Liver (tissue), 9 donors: Measurements from ENCODE around the gene GAGE2A. TPM values are rescaled to one million over a fixed set of nuclear protein-coding genes. Genes with fewer than 3 reads are reported as not detected.

Experiments used
- DNase-seq: peaks from one replicate; pipeline ENCODE4 v3.0.0-alpha.2; 2017; ENCODE audit warnings: low spot score
- H3K27ac ChIP-seq, 2 donors: one replicate each; pipeline ENCODE4 v1.7.0; 2013; ENCODE audit warnings: inconsistent platforms in 2 of 2, low read length in 2 of 2, control low read depth in 1 of 2, low read depth in 1 of 2, mild to moderate bottlenecking in 1 of 2
- H3K27me3 ChIP-seq, 4 donors: one replicate each; pipeline versions ENCODE4 v1.6.1 to v1.7.0; 2013; ENCODE audit warnings: low read length in 3 of 4, inconsistent platforms in 1 of 4, mild to moderate bottlenecking in 1 of 4, moderate library complexity in 1 of 4; ENCODE audit not compliant: control insufficient read depth in 4 of 4, insufficient read depth in 4 of 4
- H3K36me3 ChIP-seq, 4 donors: one replicate each; pipeline versions ENCODE4 v1.6.1 to v1.7.0; 2013; ENCODE audit warnings: low read length in 3 of 4, mild to moderate bottlenecking in 3 of 4, low read depth in 1 of 4, moderate library complexity in 1 of 4; ENCODE audit not compliant: control insufficient read depth in 4 of 4, insufficient read depth in 3 of 4
- H3K4me1 ChIP-seq, 4 donors: one replicate each; pipeline versions ENCODE4 v1.6.1 to v1.7.0; 2013; ENCODE audit warnings: low read length in 3 of 4, mild to moderate bottlenecking in 3 of 4, moderate library complexity in 1 of 4; ENCODE audit not compliant: control insufficient read depth in 4 of 4, insufficient read depth in 4 of 4
- H3K4me3 ChIP-seq, 3 donors: one replicate each; pipeline versions ENCODE4 v1.6.1 to v1.7.0; 2013; ENCODE audit warnings: low read length in 3 of 3, control low read depth in 1 of 3, low read depth in 1 of 3, mild to moderate bottlenecking in 1 of 3
- H3K9ac ChIP-seq, 2 donors: one replicate each; pipeline ENCODE4 v1.7.0; 2013; ENCODE audit warnings: low read length in 2 of 2, mild to moderate bottlenecking in 2 of 2, moderate library complexity in 2 of 2, control low read depth in 1 of 2, low read depth in 1 of 2
- H3K9me3 ChIP-seq, 4 donors: one replicate each; pipeline versions ENCODE4 v1.6.1 to v1.7.0; 2013; ENCODE audit warnings: low read length in 3 of 4; ENCODE audit not compliant: control insufficient read depth in 4 of 4
- EGR1 ChIP-seq, 2 donors: IDR thresholded peaks; 2 replicates each; pipeline ENCODE4 v1.6.1; 2016 to 2018; ENCODE audit warnings: antibody characterized with exemption in 2 of 2, low read depth in 2 of 2
- FOXA2 ChIP-seq: IDR thresholded peaks from 2 replicates; pipeline ENCODE4 v1.6.1; 2016; ENCODE audit warnings: antibody characterized with exemption
- GABPA ChIP-seq, 2 donors: IDR thresholded peaks in 1 of 2; conservative IDR thresholded peaks in 1 of 2; 2 replicates each; pipeline ENCODE4 v1.6.1; 2016; ENCODE audit warnings: antibody characterized with exemption in 2 of 2, mild to moderate bottlenecking in 1 of 2, moderate library complexity in 1 of 2
- HNF4A ChIP-seq, 2 donors: conservative IDR thresholded peaks; 2 replicates each; pipeline ENCODE4 v1.6.1; 2016; ENCODE audit warnings: antibody characterized with exemption in 2 of 2, mild to moderate bottlenecking in 2 of 2
- JUND ChIP-seq, 2 donors: IDR thresholded peaks; 2 replicates each; pipeline ENCODE4 v1.6.1; 2016; ENCODE audit warnings: antibody characterized with exemption in 2 of 2
- RAD21 ChIP-seq, 2 donors: IDR thresholded peaks; 2 replicates each; pipeline ENCODE4 v1.6.1; 2016; ENCODE audit warnings: antibody characterized with exemption in 2 of 2, mild to moderate bottlenecking in 2 of 2
- RXRA ChIP-seq, 2 donors: IDR thresholded peaks; 2 replicates each; pipeline ENCODE4 v1.6.1; 2017 to 2018; ENCODE audit warnings: antibody characterized with exemption in 2 of 2, mild to moderate bottlenecking in 1 of 2
- SP1 ChIP-seq: IDR thresholded peaks from 2 replicates; pipeline ENCODE4 v1.6.1; 2018; ENCODE audit warnings: antibody characterized with exemption, mild to moderate bottlenecking
- TAF1 ChIP-seq: conservative IDR thresholded peaks from 2 replicates; pipeline ENCODE4 v1.6.1; 2016; ENCODE audit warnings: antibody characterized with exemption, mild to moderate bottlenecking
- YY1 ChIP-seq: IDR thresholded peaks from 2 replicates; pipeline ENCODE4 v1.6.1; 2016; ENCODE audit warnings: antibody characterized with exemption, mild to moderate bottlenecking
- WGBS: extraction: QIAGEN DNeasy Blood & Tissue Kit; methylation state at CpG from one replicate; pipeline ENCODE4 v1.1.7; 2013; 5-methylcytosine and 5-hydroxymethylcytosine counted together
- polyA plus RNA-seq, 2 donors: library from polyadenylated mRNA; stranded (reverse) in 1 of 2; unstranded in 1 of 2; fragments of 200-250 nt in 1 of 2; fragments of >200 nt in 1 of 2; fragmentation: Nextera tagmentation in 1 of 2; extraction: Ambion mirVana in 1 of 2; gene quantifications; one replicate each; pipeline versions ENCODE4 v1.2.1 to v1.2.3, GENCODE V29; 2013 to 2015
- total RNA-seq, 2 donors: library from RNA; depleted of rRNA; stranded (reverse); fragments of >200 nt; gene quantifications; one replicate each; pipeline ENCODE4 v1.2.3, GENCODE V29; 2014
- TF ChIP-seq, protein P1 (sequence below): IDR thresholded peaks from 2 replicates; pipeline ENCODE4 v1.6.1; 2016; ENCODE audit warnings: antibody characterized with exemption
- donor health status: healthy.
- donor health status: healthy.
- donor health status: healthy.
- donor health status: healthy.
- donor health status: healthy.

The GAGE2A gene
- total and polyA plus RNA-seq, 4 donors = not detected

GRCh38 chrX:49644991-49645637 lies 55.8 kb downstream of the GAGE2A start:
- Histone ChIP-seq H3K36me3 (no peaks in the 10 kb centered on the region), H3K9ac (no peak overlapping the region), H3K9me3 (no peaks in the 10 kb centered on the region), H3K27ac (no peak overlapping the region), H3K4me1 (no peaks in the 10 kb centered on the region), H3K4me3 (no peak overlapping the region), H3K27me3 (peaks cover 0 to 2% (median 0%) of the 10 kb centered on the region in 4 donors)
- DNase-seq = no peak
- TF ChIP-seq EGR1 (IDR thresholded peaks at IDR 0.05; ENCODE audit: low read depth in 2 of 2) (no peak), JUND (IDR thresholded peaks at IDR 0.05) (no peak), HNF4A (conservative IDR thresholded peaks at IDR 0.05) (no peak), SP1 (no peak), FOXA2 (no peak), RXRA (IDR thresholded peaks at IDR 0.05) (no peak), YY1 (no peak), TAF1 (no peak), RAD21 (IDR thresholded peaks at IDR 0.05) (no peak), GABPA (IDR thresholded peaks at IDR 0.05 in 1 of 2, conservative IDR thresholded peaks at IDR 0.05 in 1 of 2) (no peak)
- TF ChIP-seq, protein P1, sequence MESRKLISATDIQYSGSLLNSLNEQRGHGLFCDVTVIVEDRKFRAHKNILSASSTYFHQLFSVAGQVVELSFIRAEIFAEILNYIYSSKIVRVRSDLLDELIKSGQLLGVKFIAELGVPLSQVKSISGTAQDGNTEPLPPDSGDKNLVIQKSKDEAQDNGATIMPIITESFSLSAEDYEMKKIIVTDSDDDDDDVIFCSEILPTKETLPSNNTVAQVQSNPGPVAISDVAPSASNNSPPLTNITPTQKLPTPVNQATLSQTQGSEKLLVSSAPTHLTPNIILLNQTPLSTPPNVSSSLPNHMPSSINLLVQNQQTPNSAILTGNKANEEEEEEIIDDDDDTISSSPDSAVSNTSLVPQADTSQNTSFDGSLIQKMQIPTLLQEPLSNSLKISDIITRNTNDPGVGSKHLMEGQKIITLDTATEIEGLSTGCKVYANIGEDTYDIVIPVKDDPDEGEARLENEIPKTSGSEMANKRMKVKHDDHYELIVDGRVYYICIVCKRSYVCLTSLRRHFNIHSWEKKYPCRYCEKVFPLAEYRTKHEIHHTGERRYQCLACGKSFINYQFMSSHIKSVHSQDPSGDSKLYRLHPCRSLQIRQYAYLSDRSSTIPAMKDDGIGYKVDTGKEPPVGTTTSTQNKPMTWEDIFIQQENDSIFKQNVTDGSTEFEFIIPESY = no peak
- 82% methylated on average over 8 of the region's 8 CpGs for WGBS

Other genes starting within 250 kb of the GAGE2A start
- not detected for gene GAGE12C, start 57.3 kb upstream of the GAGE2A start, total RNA-seq
- gene GAGE12C, start 57.3 kb upstream of the GAGE2A start, polyA plus RNA-seq = not detected
- not detected for gene GAGE12D, start 47.8 kb upstream of the GAGE2A start, total RNA-seq
- gene GAGE12D, start 47.8 kb upstream of the GAGE2A start, polyA plus RNA-seq = not detected
- gene GAGE12E, start 38.2 kb upstream of the GAGE2A start, total RNA-seq = not detected
- gene GAGE12E, start 38.2 kb upstream of the GAGE2A start, polyA plus RNA-seq = not detected
- not detected for gene GAGE12F, start 28.7 kb upstream of the GAGE2A start, total RNA-seq
- gene GAGE12F, start 28.7 kb upstream of the GAGE2A start, polyA plus RNA-seq = not detected
- not detected for gene GAGE12G, start 19.1 kb upstream of the GAGE2A start, total RNA-seq
- not detected for gene GAGE12G, start 19.1 kb upstream of the GAGE2A start, polyA plus RNA-seq
- gene GAGE12H, start 9.5 kb upstream of the GAGE2A start, total RNA-seq = not detected
- not detected for gene GAGE12H, start 9.5 kb upstream of the GAGE2A start, polyA plus RNA-seq
- not detected for gene GAGE1, start 9.5 kb downstream of the GAGE2A start, total RNA-seq
- gene GAGE1, start 9.5 kb downstream of the GAGE2A start, polyA plus RNA-seq = not detected
- not detected for gene PAGE1, start 106.5 kb downstream of the GAGE2A start, total RNA-seq
- gene PAGE1, start 106.5 kb downstream of the GAGE2A start, polyA plus RNA-seq = not detected
- gene PAGE4, start 239.8 kb downstream of the GAGE2A start, total RNA-seq = not detected
- not detected for gene PAGE4, start 239.8 kb downstream of the GAGE2A start, polyA plus RNA-seq